HepG2 (cell line): ENCODE data around the gene RMND5A.

ENCODE experiments used
- CTCF ChIP-seq: sonication (generic); formaldehyde crosslinking; IDR thresholded peaks from 2 replicates; pipeline ENCODE4 v1.5.0; 2020; ENCODE audit warnings: mild to moderate bottlenecking, missing genetic modification reagents, moderate library complexity
- ETV6 ChIP-seq: sonication (generic); formaldehyde crosslinking; conservative IDR thresholded peaks from 2 replicates; pipeline ENCODE4 v1.4.0; 2020; ENCODE audit warnings: missing genetic modification reagents
- FOXK1 ChIP-seq: sonication (generic); formaldehyde crosslinking; IDR thresholded peaks from 2 replicates; pipeline ENCODE4 v1.4.0; 2020; ENCODE audit warnings: low read depth, missing genetic modification reagents, borderline replicate concordance
- GATAD2A ChIP-seq: IDR thresholded peaks from 2 replicates; pipeline ENCODE4 v1.6.1; 2016
- NFIC ChIP-seq: IDR thresholded peaks from 2 replicates; pipeline ENCODE4 v1.6.1; 2012; ENCODE audit warnings: mild to moderate bottlenecking, low read length, inconsistent platforms
- RXRA ChIP-seq: sonication (generic); formaldehyde crosslinking; IDR thresholded peaks from 2 replicates; pipeline ENCODE4 v1.5.1; 2020; ENCODE audit warnings: missing genetic modification reagents
- TCF12 ChIP-seq, 2 experiments: fragments of 450-650 bp in 1 of 2; sonication (generic) in 1 of 2; formaldehyde crosslinking in 1 of 2; IDR thresholded peaks; 2 replicates each; pipeline versions ENCODE4 v1.6.1 to v1.8.0; 2017 to 2022; ENCODE audit warnings: antibody characterized with exemption in 1 of 2, mild to moderate bottlenecking in 1 of 2, missing genetic modification reagents in 1 of 2, moderate library complexity in 1 of 2
- YY1 ChIP-seq: IDR thresholded peaks from 2 replicates; pipeline ENCODE4 v1.6.1; 2011; ENCODE audit warnings: low read length, low read depth, moderate library complexity, mild to moderate bottlenecking; ENCODE audit not compliant: insufficient read depth, insufficient replicate concordance
- ZBTB40 ChIP-seq, 2 experiments: fragments of 450-650 bp in 1 of 2; sonication (generic) in 1 of 2; formaldehyde crosslinking in 1 of 2; IDR thresholded peaks; 2 replicates each; pipeline versions ENCODE4 v1.6.1 to v1.8.0; 2016 to 2022; ENCODE audit warnings: antibody characterized with exemption in 1 of 2, mild to moderate bottlenecking in 1 of 2, missing genetic modification reagents in 1 of 2
- ZNF263 ChIP-seq: sonication (generic); formaldehyde crosslinking; IDR thresholded peaks from 2 replicates; pipeline ENCODE4 v1.4.0; 2020; ENCODE audit warnings: missing genetic modification reagents
- ZNF274 ChIP-seq: sonication (generic); formaldehyde crosslinking; IDR thresholded peaks from 2 replicates; pipeline ENCODE4 v1.5.1; 2020; ENCODE audit warnings: mild to moderate bottlenecking, missing genetic modification reagents
- ZNF350 ChIP-seq: sonication (generic); formaldehyde crosslinking; IDR thresholded peaks from 2 replicates; pipeline ENCODE4 v1.4.0; 2020; ENCODE audit warnings: mild to moderate bottlenecking, low read depth, missing genetic modification reagents, borderline replicate concordance
- ZNF546 ChIP-seq: sonication (generic); formaldehyde crosslinking; conservative IDR thresholded peaks from 2 replicates; pipeline ENCODE4 v1.8.1; 2023; ENCODE audit warnings: mild to moderate bottlenecking, missing genetic modification reagents
- ZNF644 ChIP-seq: IDR thresholded peaks from 2 replicates; pipeline ENCODE4 v1.6.1; 2016; ENCODE audit warnings: low read depth

GRCh38 chr2:86794861-86795260 lies 74.8 kb downstream of the RMND5A start:
- TF ChIP-seq ZBTB40 (IDR thresholded peaks at IDR 0.05) = no peak
- no peak for TF ChIP-seq ZBTB40 (CRISPR knock-in tag; IDR thresholded peaks at IDR 0.05)
- no peak for TF ChIP-seq ZNF350 (CRISPR knock-in tag)
- TF ChIP-seq CTCF (CRISPR knock-in tag) = no peak
- no peak for TF ChIP-seq ZNF263 (CRISPR knock-in tag)
- no peak for TF ChIP-seq TCF12 (IDR thresholded peaks at IDR 0.05)
- no peak for TF ChIP-seq TCF12 (CRISPR knock-in tag; IDR thresholded peaks at IDR 0.05)
- no peak for TF ChIP-seq ZNF546
- TF ChIP-seq ETV6 (CRISPR knock-in tag) = no peak
- no peak for TF ChIP-seq YY1
- TF ChIP-seq RXRA (CRISPR knock-in tag) = no peak
- TF ChIP-seq GATAD2A (CRISPR knock-in tag) = no peak
- TF ChIP-seq NFIC = no peak
- TF ChIP-seq FOXK1 (CRISPR knock-in tag) = no peak
- no peak for TF ChIP-seq ZNF274
- no peak for TF ChIP-seq ZNF644
